HEK293T (cell line): ENCODE measurements around the gene STK40.

Experiments used
- CTCF ChIA-PET: fragments of 350-600 bp; formaldehyde crosslinking; extraction: SDS; loops from one replicate; lab custom pipeline; 2021; ENCODE audit warnings: antibody characterized with exemption, inconsistent platforms; lab: Yijun Ruan, JAX
- POLR2A ChIA-PET: fragments of 350-600 bp; formaldehyde crosslinking; extraction: SDS; loops from one replicate; lab custom pipeline; 2020; ENCODE audit warnings: antibody characterized with exemption, inconsistent platforms; lab: Yijun Ruan, JAX
- DNase-seq: peaks from one replicate; pipeline ENCODE4 v3.0.0; 2012; ENCODE audit warnings: mixed read lengths; ENCODE audit errors: extremely low spot score
- ARNT ChIP-seq: fragments of 450-650 bp; IDR thresholded peaks from 2 replicates; pipeline ENCODE4 v1.6.1; 2017; ENCODE audit warnings: mild to moderate bottlenecking
- BHLHE40 ChIP-seq: fragments of 450-650 bp; IDR thresholded peaks from 2 replicates; pipeline ENCODE4 v1.6.1; 2016; ENCODE audit warnings: mild to moderate bottlenecking, moderate library complexity, borderline replicate concordance
- CTBP1 ChIP-seq: fragments of 450-650 bp; IDR thresholded peaks from 2 replicates; pipeline ENCODE4 v1.6.1; 2016; ENCODE audit warnings: borderline replicate concordance
- ELF4 ChIP-seq: fragments of 450-650 bp; IDR thresholded peaks from 2 replicates; pipeline ENCODE4 v1.6.1; 2017; ENCODE audit warnings: antibody characterized with exemption
- FOXA1 ChIP-seq: fragments of 450-650 bp; IDR thresholded peaks from 2 replicates; pipeline ENCODE4 v1.6.1; 2016; ENCODE audit warnings: mild to moderate bottlenecking
- FOXK2 ChIP-seq: fragments of 450-650 bp; IDR thresholded peaks from 2 replicates; pipeline ENCODE4 v1.6.1; 2016; ENCODE audit warnings: mild to moderate bottlenecking
- FOXM1 ChIP-seq: fragments of 450-650 bp; IDR thresholded peaks from 2 replicates; pipeline ENCODE4 v1.6.1; 2017; ENCODE audit warnings: mild to moderate bottlenecking, borderline replicate concordance
- HDGF ChIP-seq: fragments of 450-650 bp; IDR thresholded peaks from 2 replicates; pipeline ENCODE4 v1.6.1; 2017; ENCODE audit warnings: antibody characterized with exemption, borderline replicate concordance
- L3MBTL2 ChIP-seq: fragments of 450-650 bp; conservative IDR thresholded peaks from 2 replicates; pipeline ENCODE4 v1.6.1; 2016; ENCODE audit warnings: mild to moderate bottlenecking
- LEF1 ChIP-seq: fragments of 450-650 bp; IDR thresholded peaks from 2 replicates; pipeline ENCODE4 v1.6.1; 2017; ENCODE audit warnings: mild to moderate bottlenecking, borderline replicate concordance
- NFRKB ChIP-seq: fragments of 450-650 bp; IDR thresholded peaks from 2 replicates; pipeline ENCODE4 v1.6.1; 2016; ENCODE audit warnings: mild to moderate bottlenecking, moderate library complexity
- PKNOX1 ChIP-seq: fragments of 450-650 bp; IDR thresholded peaks from 2 replicates; pipeline ENCODE4 v1.6.1; 2016
- SP1 ChIP-seq: fragments of 450-650 bp; IDR thresholded peaks from 2 replicates; pipeline ENCODE4 v1.6.1; 2017
- SUZ12 ChIP-seq: fragments of 450-650 bp; IDR thresholded peaks from 2 replicates; pipeline ENCODE4 v1.6.1; 2016; ENCODE audit warnings: mild to moderate bottlenecking
- TARDBP ChIP-seq: fragments of 450-650 bp; IDR thresholded peaks from 2 replicates; pipeline ENCODE4 v1.6.1; 2016
- ZNF384 ChIP-seq: fragments of 450-650 bp; IDR thresholded peaks from 2 replicates; pipeline ENCODE4 v1.6.1; 2016

Gene STK40

GRCh38 chr1:36330940-36331339 is 54.8 kb downstream of the STK40 start:
- no peak for DNase-seq
- ChIA-PET CTCF (no interaction called here), POLR2A (no interaction called here)
- TF ChIP-seq ZNF384 (no peak), BHLHE40 (no peak), CTBP1 (no peak), FOXM1 (no peak), ELF4 (no peak), SP1 (no peak), SUZ12 (no peak), LEF1 (no peak), FOXA1 (no peak), ARNT (no peak), TARDBP (no peak), FOXK2 (no peak), HDGF (no peak), NFRKB (no peak), L3MBTL2 (no peak)

GRCh38 chr1:36329817-36330216 is 55.9 kb downstream of the STK40 start:
- no peak for TF ChIP-seq SP1
- no peak for TF ChIP-seq ELF4
- no peak for TF ChIP-seq BHLHE40
- no peak for TF ChIP-seq ZNF384
- no peak for TF ChIP-seq TARDBP
- TF ChIP-seq FOXM1, result no peak
- no peak for TF ChIP-seq FOXK2
- TF ChIP-seq PKNOX1, result no peak
- TF ChIP-seq ARNT, result no peak
- no peak for TF ChIP-seq SUZ12
- no peak for TF ChIP-seq NFRKB
- TF ChIP-seq FOXA1, result no peak
- no peak for TF ChIP-seq HDGF
- TF ChIP-seq L3MBTL2, result no peak
- TF ChIP-seq LEF1, result no peak
- no peak for TF ChIP-seq CTBP1
- ChIA-PET CTCF (no interaction called here), POLR2A (interaction anchor here (1.7 kb wide), 1 partner anchor 57 kb away, joined by 4 read pairs; no protein-coding TSS in a partner anchor)
- DNase-seq, result no peak

- CTCF ChIA-PET, result no interaction called here
- DNase-seq, result no peak
- POLR2A ChIA-PET, result interaction anchor here (1.7 kb wide), 1 partner anchor 58 kb away, joined by 4 read pairs; no protein-coding TSS in a partner anchor
- TF ChIP-seq FOXA1, result no peak
- no peak for TF ChIP-seq FOXK2
- no peak for TF ChIP-seq HDGF
- TF ChIP-seq ZNF384, result no peak
- TF ChIP-seq LEF1, result no peak
- no peak for TF ChIP-seq SP1
- TF ChIP-seq SUZ12, result no peak
- TF ChIP-seq ARNT, result no peak
- TF ChIP-seq PKNOX1, result no peak
Observed at GRCh38 chr1:36328713-36329112, 57.0 kb downstream of the STK40 start.

GRCh38 chr1:36328088-36328480 is 57.6 kb downstream of the STK40 start:
- no peak for DNase-seq
- ChIA-PET POLR2A (no interaction called here), CTCF (no interaction called here)
- TF ChIP-seq SUZ12, result no peak
- TF ChIP-seq ELF4, result no peak
- no peak for TF ChIP-seq PKNOX1
- TF ChIP-seq L3MBTL2, result no peak
- no peak for TF ChIP-seq ARNT
- no peak for TF ChIP-seq LEF1
- no peak for TF ChIP-seq SP1
- no peak for TF ChIP-seq NFRKB

GRCh38 chr1:36327421-36328087 is 58.2 kb downstream of the STK40 start:
- TF ChIP-seq PKNOX1, result no peak
- TF ChIP-seq L3MBTL2, result no peak
- TF ChIP-seq BHLHE40, result no peak
- TF ChIP-seq NFRKB, result no peak
- TF ChIP-seq CTBP1, result no peak
- TF ChIP-seq SP1, result no peak
- no peak for TF ChIP-seq ELF4
- no peak for TF ChIP-seq TARDBP
- TF ChIP-seq ARNT, result no peak
- no peak for TF ChIP-seq SUZ12
- TF ChIP-seq FOXK2, result no peak
- TF ChIP-seq LEF1, result no peak
- TF ChIP-seq FOXM1, result no peak
- TF ChIP-seq ZNF384, result no peak
- TF ChIP-seq HDGF, result no peak
- no peak for TF ChIP-seq FOXA1
- DNase-seq, result no peak
- CTCF ChIA-PET, result no interaction called here
- POLR2A ChIA-PET, result no interaction called here
